ENCODE measurements around the gene DQX1. TPM values are rescaled to one million over a fixed set of nuclear protein-coding genes. Genes with fewer than 3 reads are reported as not detected.

The DQX1 gene
- total RNA-seq, 4 donors from 2014 or later, result 3.8 to 13.3 (median 5.7) TPM

DNA sequence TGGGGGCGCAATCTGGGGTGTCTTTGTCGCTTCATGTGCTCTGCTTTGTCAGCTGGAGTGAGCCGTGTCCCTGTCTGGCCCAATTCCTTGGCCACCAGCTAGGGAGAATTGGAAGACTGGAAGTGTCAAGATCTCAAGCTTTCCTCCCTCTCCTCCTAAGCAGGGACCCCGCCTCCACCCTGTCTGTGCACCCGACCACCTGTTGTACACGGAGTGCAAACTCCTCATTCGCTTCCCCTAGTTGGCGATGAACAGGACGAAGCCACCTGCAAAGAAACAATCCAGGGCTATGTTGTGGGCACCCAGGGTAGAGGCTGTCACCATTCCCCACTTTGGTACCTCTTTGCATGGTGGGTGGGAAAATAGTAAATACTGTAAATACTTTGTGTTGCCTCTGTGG, 1.7 kb upstream of the DQX1 start:
- no peak for TF ChIP-seq POLR2A (IDR thresholded peaks at IDR 0.05)
- TF ChIP-seq, protein P1, sequence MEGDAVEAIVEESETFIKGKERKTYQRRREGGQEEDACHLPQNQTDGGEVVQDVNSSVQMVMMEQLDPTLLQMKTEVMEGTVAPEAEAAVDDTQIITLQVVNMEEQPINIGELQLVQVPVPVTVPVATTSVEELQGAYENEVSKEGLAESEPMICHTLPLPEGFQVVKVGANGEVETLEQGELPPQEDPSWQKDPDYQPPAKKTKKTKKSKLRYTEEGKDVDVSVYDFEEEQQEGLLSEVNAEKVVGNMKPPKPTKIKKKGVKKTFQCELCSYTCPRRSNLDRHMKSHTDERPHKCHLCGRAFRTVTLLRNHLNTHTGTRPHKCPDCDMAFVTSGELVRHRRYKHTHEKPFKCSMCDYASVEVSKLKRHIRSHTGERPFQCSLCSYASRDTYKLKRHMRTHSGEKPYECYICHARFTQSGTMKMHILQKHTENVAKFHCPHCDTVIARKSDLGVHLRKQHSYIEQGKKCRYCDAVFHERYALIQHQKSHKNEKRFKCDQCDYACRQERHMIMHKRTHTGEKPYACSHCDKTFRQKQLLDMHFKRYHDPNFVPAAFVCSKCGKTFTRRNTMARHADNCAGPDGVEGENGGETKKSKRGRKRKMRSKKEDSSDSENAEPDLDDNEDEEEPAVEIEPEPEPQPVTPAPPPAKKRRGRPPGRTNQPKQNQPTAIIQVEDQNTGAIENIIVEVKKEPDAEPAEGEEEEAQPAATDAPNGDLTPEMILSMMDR (IDR thresholded peaks at IDR 0.05), result no peak
- no peak overlapping the region for H3K27ac ChIP-seq
- no peaks in the 10 kb centered on the region for H3K9me3 ChIP-seq
- DNase-seq, result no peak
- WGBS, 2 donors, result 91 to 96% methylated on average over 6 to 9 of the region's 9 CpGs
- H3K27me3 ChIP-seq, result no peaks in the 10 kb centered on the region
- no peak overlapping the region for H3K4me3 ChIP-seq
- H3K36me3 ChIP-seq, result peaks cover 7 to 35% (median 15%) of the 10 kb centered on the region in 3 donors
- intact Hi-C loops (cut with DNase I), result loop anchor here (5.0 kb wide), 1 partner anchor 45 kb away; the partner anchor contains the start of genes CCDC142 and TTC31
- peaks cover 18 to 58% (median 28%) of the 10 kb centered on the region in 3 donors for H3K4me1 ChIP-seq

GRCh38 chr2:74526649-74527230, 709 bp upstream of the DQX1 start:
- intact Hi-C loops (cut with DNase I), result loop anchor here (5.0 kb wide), 1 partner anchor 44 kb away; the partner anchor contains the start of genes CCDC142 and TTC31
- Histone ChIP-seq H3K27ac (peak overlapping the region in 1 of 4 donors; percentile 14), H3K9me3 (no peaks in the 10 kb centered on the region), H3K27me3 (no peaks in the 10 kb centered on the region), H3K4me1 (peaks cover 18 to 54% (median 28%) of the 10 kb centered on the region in 3 donors), H3K36me3 (peaks cover 7 to 29% (median 11%) of the 10 kb centered on the region in 3 donors), H3K4me3 (no peak overlapping the region)
- WGBS, 2 donors, result 96 to 100% methylated on average over 8 to 11 of the region's 11 CpGs
- TF ChIP-seq, protein P1 (IDR thresholded peaks at IDR 0.05), result no peak
- no peak for TF ChIP-seq POLR2A (IDR thresholded peaks at IDR 0.05)
- no peak for DNase-seq

GRCh38 chr2:74524955-74525716, 895 bp downstream of the DQX1 start:
- Histone ChIP-seq H3K4me1 (peaks cover 10 to 38% (median 14%) of the 10 kb centered on the region in 3 donors), H3K27ac (peak overlapping the region; percentile 16 to 83 (median 67)), H3K36me3 (peaks cover 7 to 29% (median 11%) of the 10 kb centered on the region in 3 donors), H3K4me3 (peak overlapping the region in 1 of 4 donors; percentile 28), H3K9me3 (no peaks in the 10 kb centered on the region), H3K27me3 (peaks cover 0 to 11% (median 0%) of the 10 kb centered on the region in 4 donors)
- no peak for DNase-seq
- TF ChIP-seq POLR2A (IDR thresholded peaks at IDR 0.05), result no peak
- TF ChIP-seq, protein P1 (IDR thresholded peaks at IDR 0.05), result no peak
- intact Hi-C loops (cut with DNase I), result loop anchor here (5.0 kb wide), 1 partner anchor 43 kb away; the partner anchor contains the start of genes CCDC142 and TTC31
- 85 to 89% methylated on average over 8 of the region's 10 CpGs for WGBS, 2 donors

DNA sequence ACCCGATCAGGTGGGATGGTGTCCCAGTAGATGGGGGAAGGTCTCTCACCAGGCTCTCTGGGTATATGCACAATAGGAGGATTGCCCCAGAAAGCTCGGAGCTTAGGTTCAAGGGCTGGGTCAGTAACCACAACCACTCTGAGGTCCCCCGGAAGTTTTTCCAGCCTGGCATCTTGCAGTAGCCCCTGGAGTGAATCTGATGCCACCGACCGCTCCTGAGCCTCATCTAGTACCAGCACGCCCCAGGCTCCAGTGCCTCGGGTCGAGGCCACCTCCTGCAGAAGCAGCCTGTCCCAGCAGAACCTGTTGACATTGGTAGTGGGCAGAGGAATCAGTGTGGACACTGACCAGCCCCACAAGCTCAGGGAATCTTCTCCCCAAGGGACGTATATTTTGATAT, 2.0 kb downstream of the DQX1 start:
- no peaks in the 10 kb centered on the region for H3K9me3 ChIP-seq
- H3K27ac ChIP-seq, result no peak overlapping the region
- no peak for DNase-seq
- H3K36me3 ChIP-seq, result peaks cover 7 to 29% (median 11%) of the 10 kb centered on the region in 3 donors
- peaks cover 0 to 22% (median 0%) of the 10 kb centered on the region in 4 donors for H3K27me3 ChIP-seq
- intact Hi-C loops (cut with DNase I), result no loop called here
- 70 to 94% methylated on average over 4 to 9 of the region's 9 CpGs for WGBS, 2 donors
- peaks cover 10 to 36% (median 13%) of the 10 kb centered on the region in 3 donors for H3K4me1 ChIP-seq
- TF ChIP-seq POLR2A (IDR thresholded peaks at IDR 0.05), result no peak
- TF ChIP-seq, protein P1 (IDR thresholded peaks at IDR 0.05), result no peak
- H3K4me3 ChIP-seq, result no peak overlapping the region

DNA sequence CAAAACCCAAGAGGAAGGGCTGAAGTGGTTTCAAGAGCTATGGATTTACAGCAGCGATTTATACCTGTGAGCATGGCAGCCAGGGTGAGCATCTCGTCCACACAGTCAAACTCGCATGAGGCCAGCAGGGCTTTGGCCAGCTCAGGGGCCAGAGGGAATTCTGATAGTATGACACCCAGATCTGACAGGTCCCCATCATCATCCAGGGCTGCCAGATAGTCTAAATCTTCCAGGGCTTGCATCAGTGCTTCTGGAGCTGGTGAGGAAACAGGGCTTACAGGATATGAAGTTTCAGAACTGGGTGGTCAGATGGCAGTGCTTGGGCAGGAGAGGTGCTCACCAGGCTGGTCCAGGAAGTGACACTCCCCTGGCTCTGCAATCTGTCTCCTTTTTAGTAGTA, 3.5 kb downstream of the DQX1 start:
- Histone ChIP-seq H3K27me3 (peaks cover 0 to 37% (median 0%) of the 10 kb centered on the region in 4 donors), H3K4me3 (no peak overlapping the region), H3K9me3 (no peaks in the 10 kb centered on the region), H3K27ac (no peak overlapping the region), H3K4me1 (peaks cover 0 to 22% (median 0%) of the 10 kb centered on the region in 3 donors), H3K36me3 (peaks cover 7 to 22% (median 11%) of the 10 kb centered on the region in 3 donors)
- no peak for DNase-seq
- intact Hi-C loops (cut with DNase I), result no loop called here
- no peak for TF ChIP-seq POLR2A (IDR thresholded peaks at IDR 0.05)
- TF ChIP-seq, protein P1 (IDR thresholded peaks at IDR 0.05), result no peak
- 83% methylated on average over 3 of the region's 3 CpGs for WGBS, 2 donors
